GM08714 (cell line): Measurements from ENCODE around the gene VWA5B1.
"Not testable (repeated sequence)": the region's sequence is repeated elsewhere in the genome, so short reads cannot be mapped to it uniquely, and the experiment has no call there.

Experiments
- H3K4me3 ChIP-seq: fragments of 200-500 bp; sonication (Bioruptor generic); 2 replicates; pipeline ENCODE4 v1.5.1; 2014; ENCODE audit warnings: mild to moderate bottlenecking, low read length, inconsistent platforms
- ZNF274 ChIP-seq: IDR thresholded peaks from 2 replicates; pipeline ENCODE4 v1.6.1; 2012; ENCODE audit warnings: mild to moderate bottlenecking, low read depth, low read length

The VWA5B1 gene

GRCh38 chr1:20290624-20291597 is at the start of gene VWA5B1:
Gene VWA5B1 (plus strand): TSS chr1:20290875. CDS start chr1:20310602, 19,727 bp downstream.
- TF ChIP-seq ZNF274: no peak
- no peak within 1 kb of the TSS for H3K4me3 ChIP-seq

- TF ChIP-seq ZNF274: no peak
- H3K4me3 ChIP-seq: no peak overlapping the region
These were observed 47.7 kb upstream of the VWA5B1 start for GRCh38 chr1:20242890-20243479.

- H3K4me3 ChIP-seq: no peak overlapping the region
- TF ChIP-seq ZNF274: no peak
These were observed 41.6 kb upstream of the VWA5B1 start for GRCh38 chr1:20248971-20249612.

- no peak for TF ChIP-seq ZNF274
- H3K4me3 ChIP-seq: no peak overlapping the region
These were observed 40.2 kb upstream of the VWA5B1 start for GRCh38 chr1:20250340-20250989.

- no peak for TF ChIP-seq ZNF274
- H3K4me3 ChIP-seq: no peak overlapping the region
These were observed 38.1 kb upstream of the VWA5B1 start for GRCh38 chr1:20252587-20252986.

GRCh38 chr1:20255666-20256065 is 35.0 kb upstream of the VWA5B1 start:
- H3K4me3 ChIP-seq: no peak overlapping the region

GRCh38 chr1:20259646-20260045 is 31.0 kb upstream of the VWA5B1 start:
- TF ChIP-seq ZNF274: no peak
- H3K4me3 ChIP-seq: no peak overlapping the region

More at GRCh38 chr1:20255666-20256065, 35.0 kb upstream of the VWA5B1 start:
- TF ChIP-seq ZNF274: no peak

- H3K4me3 ChIP-seq: no peak overlapping the region
- no peak for TF ChIP-seq ZNF274
These were observed 29.6 kb upstream of the VWA5B1 start for GRCh38 chr1:20261095-20261494.

GRCh38 chr1:20262810-20263534 is 27.7 kb upstream of the VWA5B1 start:
- no peak for TF ChIP-seq ZNF274
- H3K4me3 ChIP-seq: no peak overlapping the region

GRCh38 chr1:20265250-20265649 is 25.4 kb upstream of the VWA5B1 start:
- no peak overlapping the region for H3K4me3 ChIP-seq
- no peak for TF ChIP-seq ZNF274

- TF ChIP-seq ZNF274: no peak
- H3K4me3 ChIP-seq: no peak overlapping the region
These were observed 24.5 kb upstream of the VWA5B1 start for GRCh38 chr1:20266141-20266540.

GRCh38 chr1:20266642-20267041 is 24.0 kb upstream of the VWA5B1 start:
- no peak for TF ChIP-seq ZNF274
- no peak overlapping the region for H3K4me3 ChIP-seq

- no peak overlapping the region for H3K4me3 ChIP-seq
- no peak for TF ChIP-seq ZNF274
These were observed 18.9 kb upstream of the VWA5B1 start for GRCh38 chr1:20271498-20272400.

GRCh38 chr1:20273716-20274115 is 17.0 kb upstream of the VWA5B1 start:
- H3K4me3 ChIP-seq: not testable (repeated sequence)
